ENCODE data around the gene KLHL22.

The KLHL22 gene

DNA sequence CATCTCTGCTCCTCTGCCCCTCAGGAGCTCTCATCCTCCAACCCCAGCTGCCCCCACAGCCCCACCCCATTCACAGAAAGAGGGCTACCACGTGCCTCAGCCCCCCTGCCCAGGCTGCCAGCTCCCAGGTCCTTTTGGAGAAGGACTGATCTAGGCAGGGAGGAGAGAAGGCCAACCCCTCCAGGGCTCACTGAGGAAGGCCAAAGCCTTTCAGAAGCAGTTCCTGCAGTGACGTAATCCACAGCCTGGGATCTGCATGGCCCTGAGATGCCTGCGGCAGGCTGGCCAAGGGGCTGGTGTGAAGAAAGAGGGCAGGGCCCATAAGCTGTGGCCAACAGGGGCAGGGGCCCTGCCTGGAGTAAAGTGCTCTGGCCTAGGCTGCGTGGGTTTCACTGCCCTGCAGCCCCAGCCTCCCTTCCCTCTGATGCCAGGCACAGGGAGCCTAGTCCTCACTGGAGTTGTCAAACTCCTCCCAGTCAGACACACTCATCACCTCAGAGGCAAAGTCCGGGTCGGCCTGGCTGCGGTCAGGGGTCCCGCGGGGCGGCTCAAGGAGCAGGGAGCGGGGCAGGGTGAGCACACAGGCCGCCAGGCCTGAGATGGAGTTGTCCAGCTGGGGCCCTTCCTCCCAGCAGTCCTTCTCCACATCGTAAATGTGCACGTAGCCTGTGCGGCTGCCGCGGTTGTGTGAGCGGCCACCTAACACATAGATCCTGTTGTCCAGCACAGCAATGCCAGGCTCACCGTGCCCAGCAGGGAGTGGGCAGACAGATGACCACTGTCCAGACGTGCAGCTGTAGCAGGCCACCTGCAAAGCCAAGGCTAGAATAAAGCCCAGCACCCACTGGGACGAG, 53.7 kb downstream of the KLHL22 start:
- no peak overlapping the region for H3K4me2 ChIP-seq (ENCODE audit: low read length)

DNA sequence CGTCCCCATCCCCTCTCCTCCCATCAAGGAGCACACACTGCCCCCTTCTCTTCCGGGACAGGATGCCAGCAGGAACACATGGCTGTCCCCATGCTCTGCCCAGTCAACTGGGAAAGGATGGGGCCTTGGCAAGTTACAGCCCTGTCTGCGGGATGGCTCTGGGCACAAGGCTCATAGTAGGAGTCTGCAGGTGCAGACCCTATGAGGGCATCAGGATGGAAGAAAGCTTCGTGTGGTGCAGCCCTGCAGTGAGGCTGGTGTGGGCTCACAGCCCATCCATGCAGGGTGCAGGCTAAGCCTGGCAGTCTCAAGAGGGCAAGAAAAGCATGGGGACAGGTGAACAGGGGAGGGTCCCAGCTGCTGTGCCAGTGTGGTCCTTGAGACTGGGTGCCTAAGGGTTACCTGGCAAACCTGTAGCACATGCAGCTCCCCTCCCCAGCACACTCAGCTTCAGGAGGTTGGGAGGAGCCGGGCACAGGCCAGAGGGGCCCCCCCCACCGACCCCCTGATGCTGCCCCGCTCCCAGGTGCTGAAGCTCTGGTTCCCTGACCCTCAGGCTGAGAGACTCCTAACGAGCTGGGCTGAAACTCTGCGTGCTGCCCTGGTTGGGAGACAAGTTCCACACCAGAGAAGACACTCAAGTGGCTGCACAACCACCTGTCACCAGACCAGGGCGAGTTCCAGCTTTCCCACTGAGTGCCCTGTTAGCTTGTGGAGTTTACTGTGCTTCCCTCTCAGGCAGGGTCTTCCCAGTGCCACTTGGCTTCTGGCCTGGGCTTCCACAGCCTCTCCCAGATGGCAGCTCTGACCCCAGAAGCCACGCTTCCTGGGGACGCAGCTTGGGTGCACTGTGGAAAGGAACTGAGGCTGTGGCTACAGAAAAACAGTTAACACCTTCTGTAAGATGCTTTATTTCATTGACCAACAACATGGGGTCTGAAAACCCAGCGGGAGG, 54.7 kb downstream of the KLHL22 start:
- TF ChIP-seq EZH2phosphoT487 (IDR thresholded peaks at IDR 0.05; ENCODE audit: low read depth), result no peak
- TF ChIP-seq, protein P1, sequence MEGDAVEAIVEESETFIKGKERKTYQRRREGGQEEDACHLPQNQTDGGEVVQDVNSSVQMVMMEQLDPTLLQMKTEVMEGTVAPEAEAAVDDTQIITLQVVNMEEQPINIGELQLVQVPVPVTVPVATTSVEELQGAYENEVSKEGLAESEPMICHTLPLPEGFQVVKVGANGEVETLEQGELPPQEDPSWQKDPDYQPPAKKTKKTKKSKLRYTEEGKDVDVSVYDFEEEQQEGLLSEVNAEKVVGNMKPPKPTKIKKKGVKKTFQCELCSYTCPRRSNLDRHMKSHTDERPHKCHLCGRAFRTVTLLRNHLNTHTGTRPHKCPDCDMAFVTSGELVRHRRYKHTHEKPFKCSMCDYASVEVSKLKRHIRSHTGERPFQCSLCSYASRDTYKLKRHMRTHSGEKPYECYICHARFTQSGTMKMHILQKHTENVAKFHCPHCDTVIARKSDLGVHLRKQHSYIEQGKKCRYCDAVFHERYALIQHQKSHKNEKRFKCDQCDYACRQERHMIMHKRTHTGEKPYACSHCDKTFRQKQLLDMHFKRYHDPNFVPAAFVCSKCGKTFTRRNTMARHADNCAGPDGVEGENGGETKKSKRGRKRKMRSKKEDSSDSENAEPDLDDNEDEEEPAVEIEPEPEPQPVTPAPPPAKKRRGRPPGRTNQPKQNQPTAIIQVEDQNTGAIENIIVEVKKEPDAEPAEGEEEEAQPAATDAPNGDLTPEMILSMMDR (IDR thresholded peaks at IDR 0.05; ENCODE audit: low read depth, low read length), result no peak
- Histone ChIP-seq H3K4me2 (ENCODE audit: low read length) (no peak overlapping the region), H4K20me1 (ENCODE audit: insufficient read depth, low read length) (no peaks in the 10 kb centered on the region), H3K9ac (ENCODE audit: low read length) (no peak overlapping the region), H3K79me2 (ENCODE audit: low read length) (no peaks in the 10 kb centered on the region), H3K36me3 (replicated peaks; ENCODE audit: low read depth, low read length) (peaks cover 17% of the 10 kb centered on the region), H3K4me1 (ENCODE audit: low read length) (no peaks in the 10 kb centered on the region), H3K4me3 (ENCODE audit: low read length) (no peak overlapping the region), H3K9me3 (ENCODE audit: insufficient read depth, low read length) (no peaks in the 10 kb centered on the region), H2AFZ (ENCODE audit: low read depth, low read length) (no peak overlapping the region), H3K27me3 (ENCODE audit: low read depth, low read length) (no peaks in the 10 kb centered on the region), H3K27ac (ENCODE audit: low read length) (no peak overlapping the region)

More for the DNA sequence above, 53.7 kb downstream of the KLHL22 start:
- peaks cover 20% of the 10 kb centered on the region for H3K36me3 ChIP-seq (replicated peaks; ENCODE audit: low read depth, low read length)
- H3K27ac ChIP-seq (ENCODE audit: low read length), result no peak overlapping the region
- no peaks in the 10 kb centered on the region for H3K27me3 ChIP-seq (ENCODE audit: low read depth, low read length)
- H2AFZ ChIP-seq (ENCODE audit: low read depth, low read length), result no peak overlapping the region
- TF ChIP-seq, protein P1 (IDR thresholded peaks at IDR 0.05; ENCODE audit: low read depth, low read length), result no peak
- no peak for TF ChIP-seq EZH2phosphoT487 (IDR thresholded peaks at IDR 0.05; ENCODE audit: low read depth)
- no peaks in the 10 kb centered on the region for H3K9me3 ChIP-seq (ENCODE audit: insufficient read depth, low read length)
- H3K4me3 ChIP-seq (ENCODE audit: low read length), result no peak overlapping the region
- H4K20me1 ChIP-seq (ENCODE audit: insufficient read depth, low read length), result no peaks in the 10 kb centered on the region
- H3K4me1 ChIP-seq (ENCODE audit: low read length), result no peaks in the 10 kb centered on the region
- H3K79me2 ChIP-seq (ENCODE audit: low read length), result no peaks in the 10 kb centered on the region
- H3K9ac ChIP-seq (ENCODE audit: low read length), result no peak overlapping the region

DNA sequence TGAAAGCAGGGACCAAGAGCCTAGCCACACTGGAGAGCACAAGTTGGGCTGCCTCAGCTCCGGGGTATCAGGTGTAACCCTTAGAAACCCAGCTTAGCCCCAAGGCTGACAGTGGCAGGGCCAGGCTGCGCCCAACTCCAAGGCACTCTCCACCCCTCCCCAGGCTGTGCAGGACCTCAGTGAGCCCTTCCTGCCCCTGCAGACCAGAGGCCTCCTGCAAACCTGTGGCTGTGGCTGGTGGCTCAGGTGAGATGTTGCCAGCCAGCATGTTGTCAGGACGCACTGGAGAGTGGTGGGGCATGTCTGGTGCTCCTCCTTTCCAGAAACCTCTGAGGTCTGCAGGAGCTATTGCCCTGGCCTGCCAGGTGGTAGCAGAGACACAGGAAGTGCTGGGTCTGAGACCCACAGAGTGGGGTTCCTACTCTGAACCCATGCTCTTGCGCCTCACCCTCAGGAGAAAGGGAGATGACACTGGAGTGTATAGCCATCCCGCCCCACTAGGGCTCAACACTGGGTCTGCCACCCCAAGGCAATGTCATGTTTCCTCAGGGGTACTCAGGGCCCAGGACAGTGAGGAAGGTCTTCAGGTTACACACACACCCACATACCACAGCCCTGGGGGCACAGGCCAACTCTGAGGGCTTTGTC, 55.5 kb downstream of the KLHL22 start:
- H3K4me2 ChIP-seq (ENCODE audit: low read length), result no peak overlapping the region
- H2AFZ ChIP-seq (ENCODE audit: low read depth, low read length), result no peak overlapping the region
- H3K9ac ChIP-seq (ENCODE audit: low read length), result no peak overlapping the region
- peaks cover 16% of the 10 kb centered on the region for H3K36me3 ChIP-seq (replicated peaks; ENCODE audit: low read depth, low read length)
- no peaks in the 10 kb centered on the region for H3K4me1 ChIP-seq (ENCODE audit: low read length)
- H3K79me2 ChIP-seq (ENCODE audit: low read length), result no peaks in the 10 kb centered on the region
- TF ChIP-seq, protein P1 (IDR thresholded peaks at IDR 0.05; ENCODE audit: low read depth, low read length), result no peak
- TF ChIP-seq EZH2phosphoT487 (IDR thresholded peaks at IDR 0.05; ENCODE audit: low read depth), result no peak
- no peaks in the 10 kb centered on the region for H4K20me1 ChIP-seq (ENCODE audit: insufficient read depth, low read length)
- no peaks in the 10 kb centered on the region for H3K9me3 ChIP-seq (ENCODE audit: insufficient read depth, low read length)
- no peak overlapping the region for H3K4me3 ChIP-seq (ENCODE audit: low read length)
- H3K27ac ChIP-seq (ENCODE audit: low read length), result no peak overlapping the region
- H3K27me3 ChIP-seq (ENCODE audit: low read depth, low read length), result no peaks in the 10 kb centered on the region
